Kidney epithelial cell (primary cell): ENCODE results near the gene ST6GALNAC3. TPM values are rescaled to one million over a fixed set of nuclear protein-coding genes. Genes with fewer than 3 reads are reported as not detected.

Experiments
- DNase-seq: peaks from one replicate; pipeline ENCODE4 v3.0.0-alpha.2; 2010; ENCODE audit warnings: low read depth
- H3K27me3 ChIP-seq: 2 replicates; pipeline ENCODE4 v1.6.0; 2011; ENCODE audit warnings: low read length; ENCODE audit not compliant: control insufficient read depth, insufficient read depth
- H3K36me3 ChIP-seq: 2 replicates; pipeline ENCODE4 v1.5.1; 2011; ENCODE audit warnings: low read length; ENCODE audit not compliant: control insufficient read depth, insufficient read depth
- H3K4me3 ChIP-seq: 2 replicates; pipeline ENCODE4 v1.5.1; 2011; ENCODE audit warnings: low read depth, mild to moderate bottlenecking, control low read depth, low read length
- total RNA-seq: library from RNA; depleted of rRNA; stranded (reverse); fragments of >200 nt; gene quantifications from 2 replicates; pipeline ENCODE4 v1.2.3, GENCODE V29; 2015
- TF ChIP-seq, protein P1 (sequence below): IDR thresholded peaks from 2 replicates; pipeline ENCODE4 v1.5.1; 2011; ENCODE audit warnings: mild to moderate bottlenecking, moderate library complexity, low read length, control low read depth, inconsistent platforms; ENCODE audit not compliant: insufficient read depth, poor library complexity, severe bottlenecking

The ST6GALNAC3 gene
- total RNA-seq, 1 donor from 2014 or later: 4.1 TPM

- H3K4me3 ChIP-seq: no peak overlapping the region
- DNase-seq: no peak
- TF ChIP-seq, protein P1, sequence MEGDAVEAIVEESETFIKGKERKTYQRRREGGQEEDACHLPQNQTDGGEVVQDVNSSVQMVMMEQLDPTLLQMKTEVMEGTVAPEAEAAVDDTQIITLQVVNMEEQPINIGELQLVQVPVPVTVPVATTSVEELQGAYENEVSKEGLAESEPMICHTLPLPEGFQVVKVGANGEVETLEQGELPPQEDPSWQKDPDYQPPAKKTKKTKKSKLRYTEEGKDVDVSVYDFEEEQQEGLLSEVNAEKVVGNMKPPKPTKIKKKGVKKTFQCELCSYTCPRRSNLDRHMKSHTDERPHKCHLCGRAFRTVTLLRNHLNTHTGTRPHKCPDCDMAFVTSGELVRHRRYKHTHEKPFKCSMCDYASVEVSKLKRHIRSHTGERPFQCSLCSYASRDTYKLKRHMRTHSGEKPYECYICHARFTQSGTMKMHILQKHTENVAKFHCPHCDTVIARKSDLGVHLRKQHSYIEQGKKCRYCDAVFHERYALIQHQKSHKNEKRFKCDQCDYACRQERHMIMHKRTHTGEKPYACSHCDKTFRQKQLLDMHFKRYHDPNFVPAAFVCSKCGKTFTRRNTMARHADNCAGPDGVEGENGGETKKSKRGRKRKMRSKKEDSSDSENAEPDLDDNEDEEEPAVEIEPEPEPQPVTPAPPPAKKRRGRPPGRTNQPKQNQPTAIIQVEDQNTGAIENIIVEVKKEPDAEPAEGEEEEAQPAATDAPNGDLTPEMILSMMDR: no peak
- no peaks in the 10 kb centered on the region for H3K36me3 ChIP-seq
- no peaks in the 10 kb centered on the region for H3K27me3 ChIP-seq
These were observed 68.4 kb downstream of the ST6GALNAC3 start for GRCh38 chr1:76142771-76143540.

DNA sequence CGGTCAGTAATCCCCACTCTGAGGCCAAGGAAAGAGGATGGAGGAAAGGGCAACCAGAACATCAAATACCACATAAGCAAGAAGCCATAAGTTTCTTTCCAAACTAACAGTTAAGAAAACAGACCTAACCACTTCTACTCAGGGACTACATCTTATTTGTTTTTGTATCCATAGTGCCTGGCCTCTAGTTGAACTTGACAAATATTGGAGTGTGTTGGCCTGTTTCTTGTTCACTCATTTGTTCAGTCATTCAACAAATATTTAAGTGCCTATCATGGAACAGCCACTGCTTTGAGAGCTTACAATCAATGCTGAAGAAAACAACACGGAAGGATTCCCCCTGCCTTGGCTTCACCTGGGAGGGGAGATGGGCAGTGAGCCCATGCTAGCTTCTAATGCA, 69.7 kb downstream of the ST6GALNAC3 start:
- H3K27me3 ChIP-seq: no peaks in the 10 kb centered on the region
- H3K4me3 ChIP-seq: no peak overlapping the region
- TF ChIP-seq, protein P1: no peak
- DNase-seq: no peak
- no peaks in the 10 kb centered on the region for H3K36me3 ChIP-seq

DNA sequence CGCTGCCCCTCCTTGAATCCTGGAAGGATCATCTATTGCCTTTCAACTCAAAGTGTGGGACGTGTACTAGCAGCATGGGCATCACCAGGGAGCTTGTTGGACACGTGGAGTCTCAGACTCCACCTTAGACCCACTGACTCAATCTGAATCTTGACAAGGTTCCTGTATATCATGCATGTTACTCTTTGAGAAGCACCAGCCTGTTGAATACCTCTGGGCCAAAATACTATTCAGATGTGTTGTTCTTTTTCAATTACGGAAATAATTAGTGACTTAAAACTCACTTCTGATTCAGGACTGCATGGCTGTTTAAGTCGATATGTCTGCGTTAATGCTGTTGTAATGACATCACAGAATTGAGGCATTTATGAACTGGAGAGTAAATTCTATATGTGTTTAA, 70.8 kb downstream of the ST6GALNAC3 start:
- Histone ChIP-seq H3K27me3 (no peaks in the 10 kb centered on the region), H3K4me3 (no peak overlapping the region), H3K36me3 (no peaks in the 10 kb centered on the region)
- TF ChIP-seq, protein P1: no peak
- DNase-seq: no peak

DNA sequence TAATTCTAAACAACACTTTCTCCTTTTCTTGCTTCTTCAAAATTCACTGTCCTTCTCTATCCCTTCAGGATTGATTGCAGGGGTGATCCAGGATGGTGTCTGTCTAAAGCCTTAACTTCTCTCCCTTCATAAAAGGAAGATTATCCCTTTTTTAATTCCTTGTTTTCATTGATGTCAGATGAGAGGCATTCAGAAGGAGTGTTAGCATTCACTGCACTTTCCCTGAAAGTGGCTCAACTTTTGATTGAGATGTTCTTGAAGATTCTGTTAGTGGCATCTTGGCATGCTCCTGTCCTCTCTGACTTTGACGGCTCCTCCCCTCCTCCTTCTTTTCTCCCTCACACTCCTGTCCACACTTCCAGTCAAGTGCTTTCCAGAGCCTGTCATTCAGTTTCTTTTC, 71.6 kb downstream of the ST6GALNAC3 start:
- H3K36me3 ChIP-seq: no peaks in the 10 kb centered on the region
- no peak for DNase-seq
- TF ChIP-seq, protein P1: no peak
- no peak overlapping the region for H3K4me3 ChIP-seq
- no peaks in the 10 kb centered on the region for H3K27me3 ChIP-seq

DNA sequence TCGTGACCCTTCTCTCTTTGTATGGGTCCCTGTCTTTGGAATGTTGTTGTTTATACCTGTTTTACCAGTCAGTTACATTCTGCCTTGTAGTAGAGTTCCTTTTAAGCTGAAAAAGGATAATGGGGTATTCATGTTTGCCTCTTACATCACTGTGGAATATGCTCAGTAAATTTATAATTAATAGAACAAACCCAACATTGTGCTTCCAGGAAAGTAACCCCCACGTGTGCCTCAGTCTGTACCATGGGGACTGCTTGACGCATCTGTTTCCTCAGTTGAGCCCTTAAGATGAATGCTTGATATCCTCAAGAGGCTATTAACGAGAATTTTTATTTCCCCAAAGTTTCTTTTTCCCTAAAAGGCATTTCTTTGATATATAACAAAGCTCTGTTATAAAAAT, 73.4 kb downstream of the ST6GALNAC3 start:
- H3K27me3 ChIP-seq: no peaks in the 10 kb centered on the region
- no peak overlapping the region for H3K4me3 ChIP-seq
- TF ChIP-seq, protein P1: no peak
- no peaks in the 10 kb centered on the region for H3K36me3 ChIP-seq
- no peak for DNase-seq

DNA sequence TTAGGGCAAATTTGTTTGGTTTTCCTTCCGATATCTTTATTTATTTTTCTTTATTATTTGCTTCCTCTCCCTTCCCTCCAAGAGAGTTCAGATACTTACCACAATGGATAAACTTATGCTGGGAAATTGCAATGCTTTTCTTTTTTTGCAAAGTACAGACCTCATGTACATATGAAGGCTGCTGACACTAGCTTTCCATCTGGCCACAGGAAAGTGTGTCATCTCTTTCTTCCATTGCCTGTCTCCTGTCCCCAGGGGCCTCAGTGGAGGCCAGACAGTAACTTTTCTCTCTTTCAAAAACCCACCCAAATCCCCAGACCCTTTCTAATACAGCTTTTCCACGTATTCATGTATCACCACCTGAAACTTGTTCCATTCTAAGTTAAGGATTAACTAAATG, 73.9 kb downstream of the ST6GALNAC3 start:
- H3K27me3 ChIP-seq: no peaks in the 10 kb centered on the region
- no peak overlapping the region for H3K4me3 ChIP-seq
- TF ChIP-seq, protein P1: no peak

More for the DNA sequence above, 73.9 kb downstream of the ST6GALNAC3 start:
- H3K36me3 ChIP-seq: no peaks in the 10 kb centered on the region
- DNase-seq: no peak
